ENCODE measurements around the gene TRABD. TPM values are rescaled to one million over a fixed set of nuclear protein-coding genes. Genes with fewer than 3 reads are reported as not detected.

TRABD gene
- total and polyA plus RNA-seq, 2 donors from 2014 or later: 34.2 to 56.3 TPM

GRCh38 chr22:50192436-50193204 is 6.9 kb downstream of the TRABD start:
- intact Hi-C loops (cut with DNase I): no loop called here
- Histone ChIP-seq H3K27me3 (ENCODE audit: control insufficient read depth, insufficient read depth, low read length) (no peaks in the 10 kb centered on the region), H3K4me1 (ENCODE audit: control insufficient read depth in 2 of 3, insufficient read depth in 2 of 3, low read depth in 1 of 3, low read length in 3 of 3) (peaks cover 0 to 18% (median 4%) of the 10 kb centered on the region in 3 donors), H3K9ac (ENCODE audit: low read length in 3 of 3) (no peak overlapping the region), H3K27ac (ENCODE audit: low read depth in 2 of 2, low read length in 2 of 2) (no peak overlapping the region), H3K36me3 (ENCODE audit: control insufficient read depth in 2 of 3, insufficient read depth in 3 of 3, low read length in 3 of 3) (peaks cover 0 to 3% (median 3%) of the 10 kb centered on the region in 3 donors), H3K9me3 (ENCODE audit: control insufficient read depth in 2 of 3, insufficient read depth in 1 of 3, low read length in 3 of 3) (no peaks in the 10 kb centered on the region), H3K4me3 (ENCODE audit: low read length in 3 of 3) (no peak overlapping the region)
- no peak for TF ChIP-seq CTCF (IDR thresholded peaks at IDR 0.05; ENCODE audit: borderline replicate concordance, extremely low read depth, insufficient read depth)
- DNase-seq (peak in 2 of 5 donors; percentile 43 to 77), FAIRE-seq (no peak)

DNA sequence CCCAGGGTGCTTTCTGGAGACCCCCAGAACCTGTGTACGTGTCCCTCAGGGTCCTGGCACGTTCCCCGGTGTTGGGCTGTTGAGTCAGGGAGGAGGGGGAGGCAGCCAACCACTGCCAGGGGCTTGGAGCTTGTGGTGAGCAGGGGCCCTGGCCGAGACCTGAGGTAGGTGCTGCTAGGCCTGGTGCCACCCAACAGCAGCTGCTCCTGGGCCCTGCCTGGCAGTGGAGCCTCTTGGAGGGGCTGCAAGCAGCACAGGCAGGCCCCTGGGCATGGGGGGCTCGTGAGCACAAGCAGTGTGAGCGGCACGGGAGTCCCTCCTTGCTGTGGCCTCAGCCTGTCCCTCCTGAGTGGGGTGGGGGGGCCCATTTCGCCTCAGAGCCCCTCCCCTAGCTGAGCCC is 7.9 kb downstream of the TRABD start:
- Histone ChIP-seq H3K27ac (ENCODE audit: low read depth in 2 of 2, low read length in 2 of 2) (no peak overlapping the region), H3K9ac (ENCODE audit: low read length in 3 of 3) (no peak overlapping the region), H3K4me1 (ENCODE audit: control insufficient read depth in 2 of 3, insufficient read depth in 2 of 3, low read depth in 1 of 3, low read length in 3 of 3) (peaks cover 0 to 18% (median 4%) of the 10 kb centered on the region in 3 donors), H3K4me3 (ENCODE audit: low read length in 3 of 3) (no peak overlapping the region), H3K27me3 (ENCODE audit: control insufficient read depth, insufficient read depth, low read length) (no peaks in the 10 kb centered on the region), H3K36me3 (ENCODE audit: control insufficient read depth in 2 of 3, insufficient read depth in 3 of 3, low read length in 3 of 3) (peaks cover 0 to 3% (median 3%) of the 10 kb centered on the region in 3 donors), H3K9me3 (ENCODE audit: control insufficient read depth in 2 of 3, insufficient read depth in 1 of 3, low read length in 3 of 3) (no peaks in the 10 kb centered on the region)
- TF ChIP-seq CTCF (IDR thresholded peaks at IDR 0.05; ENCODE audit: borderline replicate concordance, extremely low read depth, insufficient read depth): no peak
- intact Hi-C loops (cut with DNase I): no loop called here
- FAIRE-seq (no peak), DNase-seq (peak in 1 of 5 donors; percentile 36)

DNA sequence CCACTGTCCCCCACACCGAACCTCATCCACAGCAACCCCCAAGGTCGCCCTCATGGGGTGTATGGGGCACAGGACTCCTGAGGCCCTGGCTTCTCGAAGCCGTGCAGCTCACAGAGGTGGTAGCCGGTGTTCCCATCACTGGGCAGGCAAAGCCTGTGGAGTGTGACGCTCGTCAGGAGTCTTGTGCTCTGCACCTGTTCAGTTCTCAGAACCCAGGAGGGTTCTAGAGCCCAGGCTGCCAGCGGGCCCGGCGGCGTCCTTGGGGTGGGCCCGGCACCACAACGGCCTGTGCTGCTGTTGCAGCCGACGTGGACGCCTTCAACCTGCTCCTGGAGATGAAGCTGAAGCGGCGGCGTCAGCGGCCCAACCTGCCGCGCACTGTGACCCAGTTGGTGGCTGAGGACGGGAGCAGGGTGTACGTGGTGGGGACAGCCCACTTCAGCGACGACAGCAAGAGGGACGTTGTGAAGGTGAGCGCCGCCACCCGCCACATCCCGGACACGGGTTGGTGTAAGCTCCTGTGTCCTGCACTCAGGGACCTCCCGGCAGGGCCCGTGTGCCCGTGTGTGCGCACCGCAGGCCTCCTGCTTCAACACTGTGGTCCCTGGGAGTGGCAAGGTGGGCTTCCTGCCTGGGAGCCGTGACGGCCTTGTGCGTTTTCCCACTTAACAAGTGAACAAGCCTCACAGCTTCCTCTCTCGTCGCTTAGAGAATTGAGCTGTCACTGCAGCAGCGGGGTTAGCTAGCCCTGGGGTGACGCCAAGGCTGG is 8.5 kb downstream of the TRABD start:
- Histone ChIP-seq H3K27ac (ENCODE audit: low read depth in 2 of 2, low read length in 2 of 2) (no peak overlapping the region), H3K4me3 (ENCODE audit: low read length in 3 of 3) (no peak overlapping the region), H3K9me3 (ENCODE audit: control insufficient read depth in 2 of 3, insufficient read depth in 1 of 3, low read length in 3 of 3) (no peaks in the 10 kb centered on the region), H3K4me1 (ENCODE audit: control insufficient read depth in 2 of 3, insufficient read depth in 2 of 3, low read depth in 1 of 3, low read length in 3 of 3) (peaks cover 0 to 17% (median 2%) of the 10 kb centered on the region in 3 donors), H3K27me3 (ENCODE audit: control insufficient read depth, insufficient read depth, low read length) (no peaks in the 10 kb centered on the region), H3K9ac (ENCODE audit: low read length in 3 of 3) (no peak overlapping the region), H3K36me3 (ENCODE audit: control insufficient read depth in 2 of 3, insufficient read depth in 3 of 3, low read length in 3 of 3) (peaks cover 0 to 3% (median 3%) of the 10 kb centered on the region in 3 donors)
- intact Hi-C loops (cut with DNase I): no loop called here
- no peak for DNase-seq
- no peak for FAIRE-seq
- no peak for TF ChIP-seq CTCF (IDR thresholded peaks at IDR 0.05; ENCODE audit: borderline replicate concordance, extremely low read depth, insufficient read depth)

Data from kidney (tissue), 14 donors.